ENCODE results near the gene RPS21.

RPS21 gene

DNA sequence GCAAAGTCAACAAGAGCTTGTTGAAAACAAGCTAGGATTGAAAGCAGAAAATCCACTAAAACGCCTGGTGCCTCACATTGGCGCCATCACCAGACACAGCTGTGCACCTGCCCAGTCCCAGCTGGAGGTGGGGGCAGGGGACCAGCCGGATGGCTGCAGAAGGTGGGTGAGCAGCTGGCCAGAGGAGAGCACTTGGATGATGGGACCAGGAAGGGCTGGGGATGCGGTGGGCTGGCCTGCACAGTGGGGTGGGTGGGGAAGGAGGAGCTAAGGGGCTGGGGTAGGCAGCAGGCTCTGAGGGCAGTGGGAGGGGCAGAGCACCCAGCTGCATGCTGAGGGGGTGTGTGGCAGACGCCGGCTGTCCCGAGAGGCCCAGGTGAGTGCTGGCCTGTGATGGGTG is 13.1 kb downstream of the RPS21 start:
- DNase-seq: no peak

DNA sequence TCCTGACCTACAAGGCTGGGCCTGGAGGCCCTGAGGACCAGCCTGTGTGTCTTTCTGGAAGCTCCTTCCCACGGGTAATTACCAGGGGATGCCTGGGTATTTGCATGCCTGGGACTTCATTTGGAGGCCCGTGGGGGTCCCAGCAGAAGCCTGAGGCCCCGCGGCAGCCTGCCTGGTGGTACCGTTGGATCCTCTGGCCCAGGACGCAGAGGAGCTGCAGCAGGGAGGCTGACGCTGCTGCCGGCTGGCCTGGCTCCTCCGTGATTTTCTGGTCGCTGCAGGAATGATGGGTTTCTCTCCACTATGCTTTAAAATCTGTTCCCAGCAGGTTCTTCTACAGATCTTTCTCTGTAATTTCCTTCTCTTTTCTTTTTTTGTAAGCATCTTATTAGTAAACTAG is 13.6 kb downstream of the RPS21 start:
- no peak for DNase-seq

DNA sequence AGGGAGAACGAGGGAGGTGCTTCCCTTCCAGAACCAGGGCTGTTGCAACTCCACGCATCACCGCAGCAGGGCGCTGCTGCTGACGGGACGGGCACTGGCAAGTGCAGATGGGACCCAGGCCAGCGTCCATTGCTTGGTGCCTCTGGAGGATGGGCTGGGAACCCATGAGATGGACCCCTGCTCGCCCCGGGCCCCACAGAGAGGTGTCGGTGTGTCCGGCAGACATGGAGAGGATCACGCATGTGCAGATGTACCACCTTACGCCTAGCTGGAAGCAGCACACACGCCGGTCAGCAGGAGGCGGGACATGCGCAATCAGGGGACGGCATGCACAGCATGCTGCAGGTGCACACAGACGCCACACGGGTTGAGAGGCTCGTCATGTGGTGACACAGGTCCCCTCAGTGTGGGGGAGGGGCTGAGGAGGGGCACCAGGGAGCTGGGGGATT is 14.5 kb downstream of the RPS21 start:
- DNase-seq: no peak

DNA sequence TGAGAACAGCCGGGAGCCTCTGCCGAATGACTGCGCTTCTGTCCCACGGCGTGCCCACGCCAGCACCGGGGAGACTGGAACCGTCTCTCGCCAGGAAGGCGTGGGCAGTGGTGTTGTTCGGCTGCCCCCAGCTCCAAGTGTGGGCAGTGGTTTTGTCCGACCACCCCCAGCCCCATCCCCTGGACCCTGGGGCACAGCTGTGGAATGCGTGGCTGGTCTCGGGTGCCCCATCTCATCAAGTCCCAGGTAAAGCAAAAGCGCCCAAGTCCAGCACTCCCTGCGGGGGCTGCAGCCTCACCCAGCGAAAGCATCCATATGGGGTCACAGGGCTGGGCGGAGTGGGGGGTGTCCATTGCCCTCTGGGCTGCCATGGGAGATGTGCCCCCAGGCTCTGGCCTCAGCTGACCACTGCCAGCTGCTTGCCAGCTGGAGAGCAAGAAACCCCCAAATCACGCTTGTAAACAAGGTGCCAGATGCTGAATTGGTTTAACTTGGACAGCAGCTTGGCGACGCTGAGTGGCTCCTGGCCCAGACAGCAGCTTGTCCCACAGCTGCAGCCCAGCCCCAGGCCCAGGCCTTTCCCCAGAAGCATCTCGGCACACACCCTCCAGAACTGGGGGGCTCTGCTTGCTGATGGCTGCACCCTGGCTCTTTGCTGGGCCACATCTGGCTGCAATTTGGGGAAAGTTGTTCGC is 15.7 kb downstream of the RPS21 start:
- DNase-seq: no peak

DNA sequence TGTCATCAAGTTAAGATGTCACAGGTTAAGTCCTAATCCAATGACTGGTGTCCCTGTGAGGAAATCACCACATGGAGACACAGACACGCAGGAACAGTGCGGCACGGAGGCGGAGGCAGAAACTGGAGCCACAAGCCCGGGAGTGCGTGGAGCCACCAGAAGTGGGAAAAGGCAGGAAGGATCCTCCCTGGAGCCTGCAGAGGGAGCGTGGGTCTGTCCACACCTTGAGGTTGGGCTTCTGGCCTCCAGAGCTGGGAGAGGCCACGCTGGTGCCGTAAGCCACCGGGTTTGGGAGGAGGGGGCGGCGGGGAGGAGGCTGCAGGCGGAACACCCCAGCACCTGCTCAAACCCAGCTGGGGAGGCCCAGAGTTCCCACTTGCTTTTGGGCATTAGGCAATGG is 16.4 kb downstream of the RPS21 start:
- no peak for DNase-seq

DNA sequence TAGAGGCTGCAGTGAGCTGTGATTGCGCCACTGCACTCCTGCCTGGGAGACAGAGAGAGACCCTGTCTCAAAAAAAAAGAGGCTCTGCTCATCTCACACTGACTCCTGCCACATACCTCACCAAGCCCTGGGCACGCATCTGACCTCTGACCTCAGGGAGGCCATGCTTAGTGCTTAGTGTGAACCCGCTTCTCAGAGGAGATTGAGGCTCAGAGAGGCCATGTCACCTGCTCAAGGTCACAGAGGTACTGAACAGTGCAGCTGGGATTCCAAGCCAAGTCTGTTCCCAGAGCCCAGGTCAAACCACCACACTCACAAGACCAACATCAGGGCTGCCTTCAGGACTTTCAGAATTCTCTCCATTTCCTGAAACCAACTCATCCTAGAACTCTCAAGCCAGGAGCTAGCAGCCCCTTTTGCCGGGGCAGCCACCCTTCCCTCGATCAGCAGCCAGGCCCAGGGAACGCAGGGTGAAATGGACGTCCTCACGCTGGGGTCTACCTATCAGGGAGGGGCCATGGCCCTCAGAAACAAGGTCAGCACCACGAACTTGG is 17.3 kb downstream of the RPS21 start:
- DNase-seq: no peak

DNA sequence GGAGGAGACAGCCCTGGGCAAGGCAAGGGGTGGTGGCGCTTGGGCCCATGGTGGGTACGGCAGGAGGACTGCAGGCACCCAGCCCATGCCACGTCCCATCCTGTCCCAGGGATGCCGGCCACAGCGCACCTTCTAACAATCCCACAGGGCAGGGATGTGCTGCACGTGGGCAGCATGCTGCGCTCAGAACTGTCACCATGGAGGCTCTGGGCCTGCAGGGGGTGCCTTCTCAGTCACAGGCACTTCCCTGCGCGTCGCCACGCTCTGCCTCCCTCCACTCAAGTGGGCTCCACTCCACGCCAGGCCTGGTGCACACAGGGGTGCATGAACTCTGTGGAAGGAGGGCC is 17.8 kb downstream of the RPS21 start:
- DNase-seq: no peak

DNA sequence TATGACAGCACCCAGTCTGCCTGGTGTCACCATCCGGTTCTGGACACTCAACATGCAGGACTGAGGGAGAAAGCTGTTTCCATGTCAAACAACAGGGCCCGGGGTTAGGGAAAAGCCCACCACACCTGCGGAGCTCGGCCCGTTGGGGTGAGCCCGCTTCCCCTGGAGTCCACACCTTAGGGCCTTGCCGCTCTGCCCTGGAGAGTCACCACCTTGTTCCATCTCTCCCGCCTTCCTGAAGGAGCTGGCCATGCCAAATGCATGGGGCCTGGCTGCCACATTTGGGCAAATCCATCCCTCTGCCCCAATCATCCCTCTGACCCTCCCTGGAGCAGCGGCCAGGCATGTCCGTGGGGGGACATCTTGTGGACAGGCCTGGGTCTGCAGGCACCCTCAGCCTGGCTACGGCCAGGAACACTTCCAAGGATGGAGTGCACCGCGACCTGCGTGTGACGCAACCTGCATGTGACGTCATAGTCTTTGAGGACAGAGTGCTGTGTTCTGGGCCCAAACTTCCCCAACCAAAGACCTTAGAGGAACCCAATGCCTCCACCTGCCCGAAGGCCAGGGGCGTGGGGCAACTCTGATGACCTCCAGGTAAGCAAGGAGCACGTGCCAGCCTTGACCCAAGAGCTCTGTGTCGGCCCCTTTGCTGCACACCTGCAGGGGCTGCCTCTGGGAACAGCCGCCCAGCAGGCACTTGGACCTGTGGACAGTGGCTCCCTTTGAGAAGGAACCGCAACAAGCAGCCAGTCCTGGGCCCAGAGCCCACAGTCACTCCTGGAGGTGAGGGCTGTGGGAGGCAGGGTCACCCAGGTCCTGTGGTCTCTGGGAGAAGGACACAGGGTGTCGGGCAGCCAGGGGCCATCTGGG is 18.4 kb downstream of the RPS21 start:
- no peak for DNase-seq

DNA sequence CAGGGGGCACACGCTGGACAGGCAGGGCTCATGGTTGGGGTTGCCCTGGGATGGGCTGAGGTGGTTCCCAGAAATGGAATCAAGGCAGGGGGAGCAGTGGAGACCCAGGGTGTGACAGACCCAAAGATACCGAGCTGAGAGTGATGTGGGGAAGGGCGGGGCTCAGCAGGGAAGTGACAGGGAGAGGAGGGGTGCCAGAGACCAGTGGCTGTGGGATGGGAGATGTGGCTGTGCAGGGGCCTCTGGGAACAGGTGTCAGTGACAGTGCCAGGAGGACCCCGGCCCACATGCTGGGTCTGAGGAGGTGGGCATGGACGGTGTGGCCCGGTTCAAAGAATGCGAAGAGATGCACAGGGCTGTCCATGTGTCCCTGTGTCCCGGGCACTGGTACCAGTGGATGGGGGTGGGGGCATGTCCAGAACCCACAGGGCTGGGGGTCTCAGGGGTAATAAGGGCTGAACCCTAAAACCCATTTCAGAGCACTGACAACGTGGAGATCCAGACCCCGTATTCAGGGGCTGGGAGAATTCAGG is 19.1 kb downstream of the RPS21 start:
- DNase-seq: no peak

DNA sequence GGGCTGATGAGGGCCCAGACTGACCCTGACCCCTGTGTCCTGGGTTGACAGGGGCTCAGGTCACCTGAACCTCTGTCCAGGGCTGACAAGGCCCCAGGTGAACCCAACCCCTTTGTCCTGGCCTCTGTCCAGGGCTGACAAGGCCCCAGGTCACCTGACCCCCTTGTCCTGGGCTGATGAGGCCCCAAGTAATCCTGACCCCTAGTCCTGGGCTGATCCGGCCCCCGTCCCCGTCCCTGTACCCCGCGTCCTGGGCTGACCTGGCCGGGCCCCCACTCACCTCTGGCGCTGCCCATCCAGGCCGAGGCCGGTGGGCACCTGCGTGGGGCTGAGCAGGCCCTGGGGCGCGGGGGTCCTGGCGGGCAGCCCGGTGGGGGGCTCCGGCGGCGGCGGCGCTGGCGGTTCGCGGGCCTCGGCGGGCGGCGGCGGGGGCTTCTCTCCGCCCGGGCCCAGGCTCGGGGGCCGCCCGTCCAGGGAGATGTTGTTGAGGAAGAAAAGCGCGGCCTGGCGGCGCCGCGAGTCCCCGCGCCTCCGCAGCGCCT is 19.8 kb downstream of the RPS21 start:
- no peak for DNase-seq

DNA sequence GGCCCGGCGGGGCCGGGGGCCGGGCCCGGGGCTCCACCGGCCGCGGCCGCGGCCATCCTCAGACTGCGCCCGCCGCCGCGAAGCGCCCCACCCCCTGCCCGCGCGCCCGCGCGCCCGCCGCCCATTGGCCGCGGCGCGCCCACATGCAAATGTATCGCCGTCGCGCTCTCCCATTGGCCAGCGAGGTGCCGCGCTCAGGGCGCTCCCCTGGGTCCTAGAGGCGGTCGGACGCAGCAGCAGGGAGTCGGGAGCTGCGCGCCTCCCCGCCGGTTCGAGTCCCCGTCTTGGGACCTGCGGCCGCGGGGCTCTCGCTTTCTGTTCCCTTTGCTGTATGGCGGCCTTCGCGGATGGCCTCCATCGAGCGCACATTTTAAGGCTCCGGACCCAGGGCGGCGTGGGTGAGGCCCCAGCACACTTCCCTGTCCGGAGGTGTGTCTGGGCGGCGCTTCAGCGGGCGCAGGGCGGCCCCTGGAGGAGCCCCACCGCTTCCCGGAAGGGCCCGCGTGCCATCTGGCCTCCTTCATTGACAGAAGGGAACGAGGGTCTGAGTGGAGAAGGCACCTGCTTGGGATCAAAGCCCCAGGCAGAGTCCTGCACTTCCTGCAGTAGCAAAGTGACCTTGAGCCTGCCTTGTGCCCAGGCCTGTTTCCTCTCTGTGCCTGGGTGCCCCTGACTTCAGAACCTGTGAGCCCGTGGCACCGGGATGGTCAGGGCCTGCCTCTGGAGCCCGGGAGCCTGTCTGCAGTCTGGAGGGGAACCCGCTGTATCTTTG is 20.5 kb downstream of the RPS21 start, which contains the start of gene CABLES2:
TSS of gene CABLES2 (minus strand) at position 65 of the 772 bp plus-strand sequence. CDS start at position 56, 9 bp downstream.
- DNase-seq: peak; percentile 74

DNA sequence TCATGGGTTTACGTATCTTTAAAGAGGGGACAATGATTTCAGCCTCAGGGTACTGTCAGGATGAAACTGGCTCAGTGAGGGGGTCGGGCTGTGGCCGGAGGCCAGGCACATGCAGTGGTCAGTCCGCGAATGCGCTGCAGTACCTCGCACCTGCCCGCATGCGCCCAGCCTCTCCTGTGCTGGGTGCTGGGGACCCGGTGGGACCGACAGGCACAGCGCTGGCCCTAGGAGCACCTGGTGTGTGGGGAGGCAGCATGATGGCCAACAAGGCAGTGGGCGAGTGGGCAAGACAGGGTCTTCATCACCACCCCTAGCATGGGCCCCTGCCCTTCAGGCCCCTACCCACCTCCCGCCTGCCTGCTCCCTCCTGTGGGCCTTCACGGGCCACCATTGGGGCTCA is 21.2 kb downstream of the RPS21 start:
- no peak for DNase-seq

DNA sequence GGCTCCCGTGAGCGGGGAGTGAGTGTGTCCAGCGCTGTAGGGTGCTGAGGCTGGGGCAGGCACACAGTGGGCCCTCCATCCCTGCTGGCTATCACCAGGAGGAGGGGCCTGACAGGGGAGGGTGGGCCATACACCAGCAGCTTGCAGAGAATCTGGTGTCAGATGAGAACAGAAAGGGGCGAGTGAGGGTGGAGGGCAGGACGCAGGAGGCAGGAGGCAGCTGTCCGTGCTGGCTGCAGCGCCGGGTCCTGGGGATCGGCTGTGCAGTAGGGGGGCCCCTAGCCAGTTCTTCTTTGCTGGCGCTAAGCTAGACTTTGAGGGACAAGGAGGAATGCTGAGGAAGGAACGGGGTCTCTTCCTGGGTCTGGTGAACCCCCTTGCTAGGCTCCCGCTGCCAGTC is 21.7 kb downstream of the RPS21 start:
- DNase-seq: no peak

DNA sequence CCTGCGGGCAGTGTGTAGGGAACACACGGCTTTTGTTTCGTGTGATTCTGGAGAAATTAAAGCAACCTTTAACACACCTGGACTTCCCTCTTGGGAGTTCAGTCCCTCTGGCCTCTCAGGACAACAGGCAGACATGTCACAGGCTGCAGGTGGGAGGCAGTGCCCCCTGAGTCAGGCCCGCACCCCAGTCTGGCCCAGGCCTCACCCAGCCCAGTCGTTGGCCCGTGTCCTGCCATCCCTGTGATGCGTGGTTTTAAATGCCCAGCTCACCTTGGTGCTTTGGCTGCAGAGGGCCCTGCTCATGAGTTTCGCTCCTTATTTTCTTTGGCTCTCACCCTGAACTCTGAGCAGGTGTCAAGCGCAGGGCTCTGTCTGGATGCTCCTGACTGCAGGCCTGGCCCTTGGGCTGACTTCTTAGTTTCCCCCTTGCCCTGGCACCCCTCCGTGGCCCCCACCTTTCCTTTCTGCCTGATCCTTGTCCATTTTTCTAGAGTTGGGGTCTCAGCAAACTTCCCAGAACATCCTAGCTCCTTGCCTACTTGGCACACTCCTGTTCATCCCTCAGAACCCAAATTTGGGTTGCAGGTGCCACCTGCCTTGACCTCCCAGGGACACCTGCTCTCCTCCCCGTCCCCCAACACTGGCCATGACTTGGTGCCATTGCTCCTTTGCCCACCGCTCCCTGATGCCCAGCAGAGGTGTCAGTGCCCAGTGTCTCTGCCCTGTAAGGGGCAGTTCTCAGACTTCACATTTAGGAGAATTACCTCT is 22.4 kb downstream of the RPS21 start:
- DNase-seq: no peak

DNA sequence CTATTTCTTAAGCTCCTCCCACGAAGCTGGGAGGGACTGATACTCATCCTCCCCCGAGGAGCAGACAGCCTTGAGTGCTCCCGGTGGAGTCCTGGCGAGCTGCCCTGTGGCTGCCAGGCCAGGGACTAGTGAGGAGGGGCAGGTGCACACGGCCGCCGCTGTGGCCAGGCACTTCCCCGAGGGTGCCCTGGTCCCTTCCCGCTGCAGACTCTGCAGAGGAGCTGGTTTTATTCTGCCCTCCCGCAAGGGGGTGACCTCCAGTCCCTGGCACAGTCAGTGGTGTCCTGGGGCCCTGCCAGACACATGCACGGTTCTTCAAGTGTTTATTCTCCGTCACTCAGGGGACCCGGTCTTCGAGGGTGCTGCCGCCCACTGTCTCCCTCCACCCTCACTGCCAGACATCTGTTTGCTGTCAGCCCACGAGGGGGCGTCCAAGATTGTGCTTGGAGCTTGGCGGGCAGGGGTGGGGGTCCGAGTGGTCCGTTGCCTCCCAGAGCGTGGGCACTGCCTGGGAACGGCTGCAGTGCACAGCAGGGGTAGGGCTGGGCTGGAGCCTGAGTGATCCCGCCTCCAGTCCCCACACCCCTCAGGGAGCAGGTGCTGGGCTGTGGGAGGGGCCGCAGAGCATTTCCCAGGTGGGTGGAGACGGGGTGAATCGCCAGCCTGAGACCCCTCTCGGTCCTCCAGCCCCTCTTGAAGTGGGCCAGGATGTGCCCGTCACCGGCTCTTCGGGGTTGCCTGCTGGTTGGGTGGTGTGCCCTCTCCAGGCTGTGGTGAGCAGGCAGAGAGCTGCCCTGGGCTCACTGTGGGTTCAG is 23.2 kb downstream of the RPS21 start:
- DNase-seq: no peak

DNA sequence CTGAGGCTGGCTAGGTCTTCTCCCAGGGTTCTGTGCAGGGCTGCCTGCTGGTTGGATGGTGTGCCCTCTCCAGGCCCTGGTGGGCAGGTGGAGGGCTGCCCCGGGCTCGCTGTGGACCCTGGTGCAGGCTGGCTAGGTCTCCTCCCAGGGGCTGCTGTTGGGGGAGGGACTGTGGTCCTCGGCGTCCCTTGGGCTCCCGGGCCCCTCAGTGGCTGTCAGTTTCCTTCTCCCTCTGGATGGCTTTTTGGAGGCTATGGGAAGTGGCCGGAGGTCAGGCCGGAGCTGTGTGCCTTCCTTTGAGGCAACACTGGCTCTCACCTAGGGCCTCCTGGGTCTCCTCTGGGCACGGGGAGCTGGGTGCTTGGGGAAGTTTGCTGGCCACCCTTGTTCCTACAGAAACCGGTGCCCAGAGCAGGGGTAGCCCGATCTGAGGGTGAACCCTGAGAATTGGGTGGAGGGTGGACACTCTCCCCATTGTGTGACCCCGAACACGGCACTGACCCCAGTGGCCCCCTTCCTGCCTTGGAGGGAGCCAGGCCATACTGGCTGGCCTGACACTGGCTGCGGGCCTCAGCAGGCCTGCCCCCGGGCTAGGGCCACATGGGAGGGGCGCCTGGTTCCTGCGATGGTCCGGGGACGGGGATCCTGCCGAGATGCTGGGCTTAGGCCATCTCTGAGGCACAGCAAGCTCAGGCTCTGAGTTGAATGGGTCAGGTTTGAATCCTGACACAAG is 24.0 kb downstream of the RPS21 start:
- DNase-seq: no peak

DNA sequence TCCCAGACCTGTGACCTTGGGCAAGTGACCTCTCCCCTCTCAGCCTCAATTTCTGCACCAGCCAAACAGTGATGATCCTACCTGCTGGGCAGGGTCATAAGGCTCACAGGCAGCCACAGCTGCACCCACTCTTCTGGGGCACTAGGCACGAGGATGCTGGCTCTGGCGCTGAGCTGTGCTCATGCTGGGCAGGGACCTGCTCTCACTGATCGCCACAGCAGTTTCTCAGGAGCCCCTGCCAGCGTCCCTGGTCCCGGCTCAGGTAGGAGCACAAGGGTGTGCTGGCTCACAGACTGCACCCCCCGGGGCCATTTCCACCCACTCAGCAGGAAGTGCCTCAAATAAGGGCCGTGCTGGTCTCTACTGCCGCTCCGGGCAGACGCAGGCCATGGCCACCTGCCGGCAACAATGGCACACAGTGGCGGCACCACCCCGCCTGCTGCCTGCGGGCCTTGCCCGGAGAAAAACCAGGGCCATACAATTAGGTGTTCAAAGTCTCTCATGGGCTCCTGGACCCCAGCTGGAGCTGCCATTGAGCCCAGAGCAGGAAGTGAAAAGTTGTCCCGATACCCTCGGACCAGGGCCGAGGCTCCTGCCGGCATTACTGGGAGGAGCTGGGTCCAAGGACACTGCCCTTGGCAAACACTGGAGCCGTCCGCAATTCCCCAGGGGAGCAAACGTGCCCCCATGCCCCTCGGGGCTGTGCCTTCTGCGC is 24.7 kb downstream of the RPS21 start:
- no peak for DNase-seq

DNA sequence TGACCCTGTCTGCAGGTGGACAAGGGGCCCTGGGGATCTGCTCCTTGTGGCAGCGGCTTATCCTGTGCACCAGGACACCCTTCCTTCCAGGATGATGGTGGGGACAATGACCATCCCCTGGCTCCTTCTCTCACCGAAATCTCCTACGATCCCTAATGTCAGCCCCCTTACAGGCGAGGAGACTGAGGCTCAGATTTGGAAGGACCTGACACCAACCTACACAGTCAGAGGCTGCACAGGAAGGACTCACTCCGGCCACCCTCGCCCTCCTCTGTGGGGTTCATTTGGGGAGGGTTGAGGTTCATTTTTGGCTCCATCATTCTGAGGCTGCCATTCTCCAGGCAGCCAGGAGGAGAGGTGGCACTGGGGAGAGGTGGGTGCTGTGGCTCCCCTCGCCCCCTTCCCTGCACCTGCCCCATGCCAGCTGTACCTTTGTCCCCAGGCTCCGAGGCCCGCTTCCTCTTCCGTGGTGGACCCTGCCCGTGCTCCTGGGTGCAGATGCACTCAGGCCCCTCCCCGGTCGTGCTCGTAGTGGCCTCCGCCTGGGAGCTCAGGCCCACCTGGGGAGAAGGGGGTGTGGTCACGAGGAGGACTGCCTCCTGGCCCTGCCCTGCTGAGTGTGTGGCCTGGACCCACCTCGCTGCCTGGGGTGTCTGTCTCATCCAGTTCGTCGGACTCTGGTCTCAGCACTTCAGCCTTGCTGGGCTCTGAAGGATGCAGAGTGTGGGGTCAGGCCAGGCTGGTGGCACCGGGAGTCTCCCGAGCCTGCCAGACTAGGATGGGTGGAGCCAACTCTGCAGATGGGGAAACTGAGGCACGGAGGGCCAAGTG is 25.5 kb downstream of the RPS21 start:
- DNase-seq: no peak

All from NCI-H2107 (cell line).